Suprapubic skin (tissue), 4 donors: ENCODE results near the gene TOX3. TPM values are rescaled to one million over a fixed set of nuclear protein-coding genes. Genes with fewer than 3 reads are reported as not detected.

Source experiments
- DNase-seq, 2 donors: peaks; one replicate each; pipeline ENCODE4 v3.0.0-alpha.2; 2019; ENCODE audit warnings: low spot score in 2 of 2
- H3K27ac ChIP-seq: fragments of 200-600 bp; sonication (generic); one replicate; pipeline ENCODE4 v1.5.1; 2019
- H3K27me3 ChIP-seq: fragments of 200-600 bp; sonication (generic); one replicate; pipeline ENCODE4 v1.5.1; 2019
- H3K36me3 ChIP-seq: fragments of 200-600 bp; sonication (generic); one replicate; pipeline ENCODE4 v1.5.1; 2019
- H3K4me1 ChIP-seq: fragments of 200-600 bp; sonication (generic); one replicate; pipeline ENCODE4 v1.5.1; 2019
- H3K4me3 ChIP-seq: fragments of 200-600 bp; sonication (generic); one replicate; pipeline ENCODE4 v1.5.1; 2019; ENCODE audit warnings: mild to moderate bottlenecking
- H3K9me3 ChIP-seq: fragments of 200-600 bp; sonication (generic); one replicate; pipeline ENCODE4 v1.5.1; 2019
- EP300 ChIP-seq: sonication (generic); formaldehyde crosslinking; IDR thresholded peaks from one replicate; pipeline ENCODE4 v1.6.1; 2017; ENCODE audit warnings: antibody characterized with exemption
- POLR2A ChIP-seq, 2 donors: fragments of 450-650 bp; IDR thresholded peaks; one replicate each; pipeline ENCODE4 v1.6.1; 2017; ENCODE audit warnings: antibody characterized with exemption in 2 of 2, mild to moderate bottlenecking in 2 of 2, moderate library complexity in 2 of 2
- POLR2AphosphoS5 ChIP-seq, 3 donors: sonication (generic); formaldehyde crosslinking; IDR thresholded peaks; one replicate each; pipeline ENCODE4 v1.6.1; 2017; ENCODE audit warnings: antibody characterized with exemption in 3 of 3
- WGBS: methylation state at CpG from one replicate; pipeline ENCODE4 v1.1.5; 2018; 5-methylcytosine and 5-hydroxymethylcytosine counted together
- total RNA-seq, 4 donors: library from RNA; depleted of rRNA; stranded (reverse); fragments of >200 nt; gene quantifications; one replicate each; pipeline ENCODE4 v1.1.0, GENCODE V29; 2016
- TF ChIP-seq, protein P1 (sequence below), 2 donors: fragments of 200-600 bp in 1 of 2; fragments of 450-650 bp in 1 of 2; sonication (generic) in 1 of 2; IDR thresholded peaks; one replicate each; pipeline ENCODE4 v1.5.1; 2016 to 2019; ENCODE audit warnings: antibody characterized with exemption in 2 of 2, mild to moderate bottlenecking in 1 of 2, moderate library complexity in 1 of 2

TOX3 gene
- total RNA-seq, 4 donors from 2014 or later, result 1.6 to 4.9 (median 4.8) TPM

DNA sequence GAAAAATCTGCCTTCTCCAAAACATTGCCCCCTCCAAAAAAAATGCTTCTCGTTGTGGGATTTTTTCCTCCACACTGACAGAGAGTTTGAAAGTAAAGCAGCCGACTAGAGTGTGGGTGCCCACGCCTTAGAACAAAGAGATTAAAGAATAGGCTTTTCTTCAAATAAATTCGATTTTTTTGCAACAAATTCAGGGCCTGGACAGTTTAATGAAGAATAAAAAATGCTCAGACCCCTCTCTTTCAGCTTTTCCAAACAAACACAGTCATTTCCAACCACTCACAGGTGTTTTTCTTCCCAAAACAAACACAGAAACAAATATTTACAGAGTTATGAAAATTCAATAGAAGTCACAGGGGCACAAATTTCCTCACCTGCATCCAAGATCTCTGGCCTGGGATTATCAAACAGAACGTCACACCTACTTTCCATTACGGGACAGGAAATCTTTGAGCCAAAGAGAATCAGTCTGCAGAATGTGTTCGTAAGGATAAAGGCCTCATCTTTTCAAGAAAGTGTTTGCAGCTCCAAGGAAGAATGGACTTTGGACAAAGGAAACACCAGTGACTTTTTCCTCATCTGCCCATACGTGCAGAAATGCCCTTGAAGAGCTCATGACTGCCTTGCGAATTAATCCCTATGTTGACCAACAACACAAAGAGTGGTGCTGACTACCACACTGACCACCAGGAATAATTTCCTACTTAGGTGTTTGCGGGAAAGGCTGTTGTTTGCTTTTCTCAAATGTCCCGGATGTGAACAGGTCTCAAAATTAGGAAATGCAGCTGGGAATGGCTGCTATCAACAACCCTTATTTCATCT, 31.3 kb upstream of the TOX3 start:
- Histone ChIP-seq H3K27ac (no peak overlapping the region), H3K4me1 (no peaks in the 10 kb centered on the region), H3K9me3 (no peaks in the 10 kb centered on the region), H3K27me3 (no peaks in the 10 kb centered on the region), H3K4me3 (no peak overlapping the region), H3K36me3 (no peaks in the 10 kb centered on the region)
- WGBS, result 79% methylated on average over 11 of the region's 11 CpGs
- TF ChIP-seq, protein P1, sequence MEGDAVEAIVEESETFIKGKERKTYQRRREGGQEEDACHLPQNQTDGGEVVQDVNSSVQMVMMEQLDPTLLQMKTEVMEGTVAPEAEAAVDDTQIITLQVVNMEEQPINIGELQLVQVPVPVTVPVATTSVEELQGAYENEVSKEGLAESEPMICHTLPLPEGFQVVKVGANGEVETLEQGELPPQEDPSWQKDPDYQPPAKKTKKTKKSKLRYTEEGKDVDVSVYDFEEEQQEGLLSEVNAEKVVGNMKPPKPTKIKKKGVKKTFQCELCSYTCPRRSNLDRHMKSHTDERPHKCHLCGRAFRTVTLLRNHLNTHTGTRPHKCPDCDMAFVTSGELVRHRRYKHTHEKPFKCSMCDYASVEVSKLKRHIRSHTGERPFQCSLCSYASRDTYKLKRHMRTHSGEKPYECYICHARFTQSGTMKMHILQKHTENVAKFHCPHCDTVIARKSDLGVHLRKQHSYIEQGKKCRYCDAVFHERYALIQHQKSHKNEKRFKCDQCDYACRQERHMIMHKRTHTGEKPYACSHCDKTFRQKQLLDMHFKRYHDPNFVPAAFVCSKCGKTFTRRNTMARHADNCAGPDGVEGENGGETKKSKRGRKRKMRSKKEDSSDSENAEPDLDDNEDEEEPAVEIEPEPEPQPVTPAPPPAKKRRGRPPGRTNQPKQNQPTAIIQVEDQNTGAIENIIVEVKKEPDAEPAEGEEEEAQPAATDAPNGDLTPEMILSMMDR (IDR thresholded peaks at IDR 0.05), result no peak
- TF ChIP-seq EP300 (no peak), POLR2A (IDR thresholded peaks at IDR 0.05) (no peak), POLR2AphosphoS5 (IDR thresholded peaks at IDR 0.05) (no peak)
- DNase-seq, result no peak

DNA sequence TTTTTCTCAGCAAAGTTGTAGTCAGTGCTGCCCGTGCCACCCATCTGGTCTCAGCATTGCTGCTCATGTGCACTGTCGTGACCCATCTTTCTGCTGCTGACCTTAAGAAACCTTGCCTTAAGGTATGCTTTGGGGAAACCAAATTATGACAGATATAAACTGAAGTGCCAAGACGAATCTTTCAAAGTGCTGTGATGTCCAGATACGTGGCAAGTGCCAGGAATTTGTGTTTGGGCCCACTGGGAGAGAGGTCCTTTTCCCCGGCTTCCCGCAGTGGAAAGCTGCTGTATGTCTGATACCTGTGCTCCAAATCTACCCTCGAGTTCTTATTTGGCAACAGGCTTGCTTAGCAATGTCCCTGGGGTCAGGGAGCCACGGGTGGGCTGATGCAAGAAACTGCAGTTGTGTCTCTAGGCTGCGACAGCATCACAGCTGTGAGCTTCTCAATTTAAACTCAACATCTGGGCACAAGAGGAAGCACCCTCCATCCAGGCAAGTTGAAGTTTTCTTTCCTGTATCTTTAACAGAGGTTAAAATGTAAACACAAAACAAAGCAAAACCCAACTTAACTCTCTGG, 30.3 kb upstream of the TOX3 start:
- Histone ChIP-seq H3K27me3 (no peaks in the 10 kb centered on the region), H3K4me1 (no peaks in the 10 kb centered on the region), H3K9me3 (no peaks in the 10 kb centered on the region), H3K27ac (no peak overlapping the region), H3K4me3 (no peak overlapping the region), H3K36me3 (no peaks in the 10 kb centered on the region)
- no peak for TF ChIP-seq POLR2AphosphoS5 (IDR thresholded peaks at IDR 0.05)
- TF ChIP-seq POLR2A (IDR thresholded peaks at IDR 0.05), result no peak
- TF ChIP-seq EP300, result no peak
- TF ChIP-seq, protein P1 (IDR thresholded peaks at IDR 0.05), result no peak
- WGBS, result 78% methylated on average over 9 of the region's 9 CpGs
- DNase-seq, result no peak

DNA sequence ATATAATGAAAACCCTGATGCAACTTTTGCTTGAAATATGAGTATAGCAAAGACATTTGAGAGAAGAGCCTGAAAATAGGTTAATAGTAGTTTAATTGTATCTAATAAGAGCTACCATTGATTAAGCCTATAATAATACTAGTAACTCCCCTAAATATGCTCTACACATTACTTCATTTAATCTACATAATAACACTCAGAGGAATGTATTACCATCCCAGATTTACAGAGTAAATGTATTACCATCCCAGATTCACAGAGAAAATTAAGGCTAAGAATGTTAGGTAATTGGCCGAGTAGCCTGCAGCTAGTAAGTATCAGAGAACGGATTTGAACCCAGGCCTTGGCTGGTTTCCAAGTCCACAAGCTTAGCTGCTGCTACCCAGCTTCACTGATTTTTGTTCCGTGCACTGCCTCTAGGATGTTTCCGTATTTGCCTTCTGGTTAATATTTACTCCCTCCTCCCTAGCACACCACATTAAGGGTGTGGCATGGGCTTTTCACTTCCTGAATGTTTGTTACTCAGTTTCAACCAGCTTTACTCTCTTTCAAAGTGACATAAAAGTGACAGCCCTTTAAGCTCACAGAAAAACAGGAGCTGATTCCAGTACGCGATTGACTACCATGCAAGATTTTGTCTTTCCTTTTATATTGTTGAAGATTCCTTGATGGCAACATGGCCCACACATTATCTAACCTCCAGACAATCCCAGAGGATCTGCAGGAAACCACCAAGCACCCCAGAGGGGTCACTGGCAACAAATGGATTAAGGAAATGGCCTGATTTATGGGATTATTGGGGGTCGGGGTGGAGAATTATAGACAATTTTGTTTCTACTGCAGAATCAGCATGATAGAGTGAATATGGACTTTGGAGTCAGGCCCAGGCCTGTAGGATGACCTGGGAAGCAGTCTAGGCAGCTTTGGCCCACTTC, 26.7 kb upstream of the TOX3 start:
- Histone ChIP-seq H3K4me1 (no peaks in the 10 kb centered on the region), H3K36me3 (no peaks in the 10 kb centered on the region), H3K9me3 (no peaks in the 10 kb centered on the region), H3K27ac (no peak overlapping the region), H3K27me3 (no peaks in the 10 kb centered on the region), H3K4me3 (no peak overlapping the region)
- DNase-seq, result no peak
- TF ChIP-seq EP300, result no peak
- no peak for TF ChIP-seq POLR2A (IDR thresholded peaks at IDR 0.05)
- TF ChIP-seq, protein P1 (IDR thresholded peaks at IDR 0.05), result no peak
- no peak for TF ChIP-seq POLR2AphosphoS5 (IDR thresholded peaks at IDR 0.05)
- 70% methylated on average over 7 of the region's 7 CpGs for whole genome bisulfite sequencing

DNA sequence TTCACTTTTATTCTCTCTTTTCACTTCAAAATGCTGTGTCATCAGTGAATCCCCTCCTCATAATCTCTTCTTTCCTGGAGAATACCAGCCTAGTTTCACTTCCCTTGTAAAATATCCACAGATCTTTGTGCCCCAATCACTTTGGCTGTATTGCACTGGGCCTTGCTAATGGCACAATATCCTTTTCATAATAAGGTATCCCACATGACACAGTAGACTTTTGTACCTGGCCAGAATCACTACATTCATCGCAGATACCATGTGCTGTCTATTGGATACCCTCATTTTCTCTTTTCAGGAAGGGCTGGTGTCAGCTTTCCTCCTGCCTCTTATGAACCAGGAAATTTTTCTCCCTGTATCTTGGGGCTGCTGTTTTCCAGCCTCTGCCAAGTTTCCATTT, 25.7 kb upstream of the TOX3 start:
- Histone ChIP-seq H3K4me3 (no peak overlapping the region), H3K9me3 (no peaks in the 10 kb centered on the region), H3K27me3 (no peaks in the 10 kb centered on the region), H3K27ac (no peak overlapping the region), H3K36me3 (no peaks in the 10 kb centered on the region), H3K4me1 (no peaks in the 10 kb centered on the region)
- TF ChIP-seq POLR2AphosphoS5 (IDR thresholded peaks at IDR 0.05) (no peak), POLR2A (IDR thresholded peaks at IDR 0.05) (no peak), EP300 (no peak)
- TF ChIP-seq, protein P1 (IDR thresholded peaks at IDR 0.05), result no peak
- WGBS, result 68% methylated on average over 1 of the region's 1 CpG
- DNase-seq, result no peak
